BE2C (cell line): ENCODE data around the gene SH2D2A.
"Not testable (repeated sequence)": the region's sequence is repeated elsewhere in the genome, so short reads cannot be mapped to it uniquely, and the experiment has no call there.

Source experiments
- DNase-seq: peaks from one replicate; pipeline ENCODE4 v3.0.0-alpha.2; 2020
- H3K27me3 ChIP-seq: fragments of 250-450 bp; sonication (Bioruptor Pico); 2 replicates; pipeline ENCODE4 v1.5.1; 2020; ENCODE audit warnings: mild to moderate bottlenecking
- H3K36me3 ChIP-seq: fragments of 250-450 bp; sonication (Bioruptor Pico); 2 replicates; pipeline ENCODE4 v1.5.1; 2020; ENCODE audit warnings: mild to moderate bottlenecking
- H3K4me1 ChIP-seq: fragments of 250-450 bp; sonication (Bioruptor Pico); 2 replicates; pipeline ENCODE4 v1.5.1; 2020
- H3K4me3 ChIP-seq: 2 replicates; pipeline ENCODE4 v1.5.1; 2011; ENCODE audit warnings: low read depth, low read length
- H3K9me3 ChIP-seq: fragments of 250-450 bp; sonication (Bioruptor Pico); 2 replicates; pipeline ENCODE4 v1.5.1; 2020
- CTCF ChIP-seq: IDR thresholded peaks from 2 replicates; pipeline ENCODE4 v1.5.1; 2012; ENCODE audit warnings: mild to moderate bottlenecking, low read depth, low read length

SH2D2A gene

DNA sequence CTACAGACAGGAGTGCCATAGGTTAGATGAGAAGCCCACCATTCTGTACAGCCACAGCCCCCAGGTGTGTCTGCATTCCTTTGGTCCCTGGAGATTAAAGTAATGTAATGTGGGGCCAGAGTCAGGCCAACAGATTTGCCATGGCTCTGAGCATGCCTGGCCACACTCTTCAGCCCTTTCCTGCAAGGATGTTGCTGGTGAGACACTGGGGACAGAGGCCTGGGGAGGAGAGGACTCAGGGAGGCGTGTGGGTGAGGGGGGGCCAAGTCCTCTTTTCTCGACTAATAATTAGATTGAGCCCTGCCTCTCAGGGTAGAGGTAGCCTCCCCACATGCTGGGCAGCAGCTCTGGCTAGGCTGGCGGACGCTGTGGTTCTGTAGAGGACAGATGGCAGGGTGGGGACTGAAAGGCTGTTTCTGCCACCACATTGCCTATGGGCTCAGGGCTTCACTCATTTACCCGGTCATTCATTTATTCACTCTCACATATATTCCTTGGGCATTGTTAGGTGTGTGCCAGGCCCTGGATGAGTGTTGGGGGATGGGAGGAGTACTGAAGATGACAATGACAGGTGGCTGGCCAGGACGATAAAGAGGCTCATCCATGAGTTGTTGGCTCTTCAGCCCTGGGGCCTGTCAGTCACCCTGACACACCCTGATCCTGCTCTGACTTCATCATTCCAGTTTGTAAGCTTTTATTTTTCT lies 56.4 kb downstream of the SH2D2A start:
- Histone ChIP-seq H3K4me3 (no peak overlapping the region), H3K36me3 (no peaks in the 10 kb centered on the region), H3K9me3 (no peaks in the 10 kb centered on the region), H3K4me1 (peaks cover 3% of the 10 kb centered on the region), H3K27me3 (no peaks in the 10 kb centered on the region)
- DNase-seq = no peak
- no peak for TF ChIP-seq CTCF

- H3K9me3 ChIP-seq, H3K4me1 ChIP-seq, H3K27me3 ChIP-seq, H3K4me3 ChIP-seq, DNase-seq, H3K36me3 ChIP-seq: not testable (repeated sequence)
Observed at GRCh38 chr1:156757572-156758253, 58.9 kb downstream of the SH2D2A start.

- Histone ChIP-seq H3K4me1 (peaks cover 3% of the 10 kb centered on the region), H3K4me3 (no peak overlapping the region), H3K36me3 (no peaks in the 10 kb centered on the region), H3K27me3 (no peaks in the 10 kb centered on the region), H3K9me3 (no peaks in the 10 kb centered on the region)
- DNase-seq = no peak
- no peak for TF ChIP-seq CTCF
Observed at GRCh38 chr1:156756355-156756754, 60.3 kb downstream of the SH2D2A start.
